Measurements from ENCODE around the gene FNBP1L.

Gene FNBP1L

DNA sequence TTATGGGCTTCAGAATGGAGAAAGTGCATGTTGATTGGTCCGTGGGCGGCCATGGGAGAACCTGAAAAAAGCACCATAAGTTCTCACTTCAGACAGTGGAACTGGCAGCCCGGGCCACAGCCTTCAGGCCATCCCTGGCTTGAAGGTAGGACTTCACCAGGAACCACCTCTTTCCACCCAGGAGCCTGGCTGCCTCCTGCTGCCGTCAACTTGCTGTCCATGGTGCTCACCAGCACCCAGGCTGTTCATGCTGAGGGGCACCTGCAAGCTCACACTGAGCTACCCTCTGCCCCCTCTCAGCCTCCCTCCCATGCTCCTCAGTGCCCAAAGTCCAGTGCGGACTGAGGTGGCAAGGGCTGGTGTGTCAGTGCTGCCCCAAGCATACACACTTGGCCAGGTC, 12.9 kb upstream of the FNBP1L start:
- DNase-seq (ENCODE audit: low read depth): no peak
- H3K4me3 ChIP-seq (ENCODE audit: low read depth, low read length): no peak overlapping the region
- TF ChIP-seq, protein P1, sequence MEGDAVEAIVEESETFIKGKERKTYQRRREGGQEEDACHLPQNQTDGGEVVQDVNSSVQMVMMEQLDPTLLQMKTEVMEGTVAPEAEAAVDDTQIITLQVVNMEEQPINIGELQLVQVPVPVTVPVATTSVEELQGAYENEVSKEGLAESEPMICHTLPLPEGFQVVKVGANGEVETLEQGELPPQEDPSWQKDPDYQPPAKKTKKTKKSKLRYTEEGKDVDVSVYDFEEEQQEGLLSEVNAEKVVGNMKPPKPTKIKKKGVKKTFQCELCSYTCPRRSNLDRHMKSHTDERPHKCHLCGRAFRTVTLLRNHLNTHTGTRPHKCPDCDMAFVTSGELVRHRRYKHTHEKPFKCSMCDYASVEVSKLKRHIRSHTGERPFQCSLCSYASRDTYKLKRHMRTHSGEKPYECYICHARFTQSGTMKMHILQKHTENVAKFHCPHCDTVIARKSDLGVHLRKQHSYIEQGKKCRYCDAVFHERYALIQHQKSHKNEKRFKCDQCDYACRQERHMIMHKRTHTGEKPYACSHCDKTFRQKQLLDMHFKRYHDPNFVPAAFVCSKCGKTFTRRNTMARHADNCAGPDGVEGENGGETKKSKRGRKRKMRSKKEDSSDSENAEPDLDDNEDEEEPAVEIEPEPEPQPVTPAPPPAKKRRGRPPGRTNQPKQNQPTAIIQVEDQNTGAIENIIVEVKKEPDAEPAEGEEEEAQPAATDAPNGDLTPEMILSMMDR (IDR thresholded peaks at IDR 0.05; ENCODE audit: insufficient read depth, low read depth, low read length, missing control alignments): no peak

DNA sequence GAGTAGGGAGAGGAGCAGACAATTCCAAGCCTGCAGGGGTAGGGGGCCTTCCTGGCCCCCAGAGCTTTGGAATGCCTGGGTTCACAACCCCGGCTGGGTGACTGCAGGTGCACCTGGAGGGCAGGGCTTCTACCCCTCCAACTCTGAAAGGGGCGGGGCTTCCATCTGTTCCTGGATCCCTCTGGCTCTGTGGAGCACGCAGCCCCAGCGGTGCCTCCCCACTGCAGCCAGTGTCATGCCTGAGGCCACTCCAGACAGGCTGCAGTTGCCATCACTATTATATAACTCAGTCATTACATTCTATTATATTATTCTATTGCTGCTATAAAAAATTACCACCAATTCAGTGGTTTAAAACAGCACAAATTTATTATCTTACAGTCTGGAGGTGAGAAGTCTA, 12.5 kb upstream of the FNBP1L start:
- TF ChIP-seq, protein P1 (IDR thresholded peaks at IDR 0.05; ENCODE audit: insufficient read depth, low read depth, low read length, missing control alignments): no peak
- H3K4me3 ChIP-seq (ENCODE audit: low read depth, low read length): no peak overlapping the region
- DNase-seq (ENCODE audit: low read depth): no peak

DNA sequence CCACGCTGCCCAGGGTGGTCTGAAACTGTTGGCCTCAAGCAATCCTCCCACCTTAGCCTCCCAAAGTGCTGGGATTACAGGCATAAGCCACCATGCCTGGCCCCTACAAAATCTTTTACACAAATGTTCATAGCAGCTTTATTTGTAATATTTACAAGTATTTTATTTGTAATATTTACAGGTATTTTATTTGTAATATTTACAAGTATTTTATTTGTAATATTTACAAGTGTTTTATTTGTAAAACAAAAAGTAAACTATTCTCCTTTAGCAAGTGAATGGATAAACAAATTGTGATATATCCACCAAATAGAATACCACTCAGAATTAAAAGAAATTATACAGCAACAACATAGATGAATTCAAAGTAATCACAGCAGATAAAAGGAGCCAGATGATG, 11.4 kb upstream of the FNBP1L start:
- DNase-seq (ENCODE audit: low read depth): no peak
- H3K4me3 ChIP-seq (ENCODE audit: low read depth, low read length): no peak overlapping the region
- TF ChIP-seq, protein P1 (IDR thresholded peaks at IDR 0.05; ENCODE audit: insufficient read depth, low read depth, low read length, missing control alignments): no peak

DNA sequence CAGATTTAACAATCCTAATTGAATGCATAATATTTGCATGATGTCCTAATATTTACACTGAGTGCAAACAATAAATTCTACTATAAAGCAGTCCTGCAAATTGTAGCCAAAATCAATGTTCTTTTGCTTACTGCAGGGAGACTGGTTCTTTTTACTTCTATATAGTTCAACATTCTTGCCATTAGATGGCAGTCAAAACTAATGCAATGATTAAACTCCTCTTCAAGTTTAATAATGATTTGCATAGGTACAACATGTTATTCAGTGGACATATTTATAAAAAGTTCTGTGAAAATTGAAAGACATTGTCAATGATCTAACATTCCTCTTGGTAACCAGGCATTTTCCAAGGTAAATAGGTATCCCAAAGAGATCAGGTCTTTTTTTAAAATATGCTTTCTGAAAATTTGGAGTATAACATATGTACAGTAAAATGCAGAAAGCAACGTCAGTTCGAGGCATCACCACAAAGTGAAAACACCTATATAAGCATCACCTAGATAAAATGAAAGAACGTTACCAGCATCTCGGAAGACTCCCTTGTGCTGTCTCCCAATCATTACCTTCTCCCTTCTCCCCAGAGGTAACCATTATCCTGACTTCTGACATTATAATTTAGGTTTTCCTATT, 9.8 kb upstream of the FNBP1L start:
- H3K4me3 ChIP-seq (ENCODE audit: low read depth, low read length): no peak overlapping the region
- TF ChIP-seq, protein P1 (IDR thresholded peaks at IDR 0.05; ENCODE audit: insufficient read depth, low read depth, low read length, missing control alignments): peak; percentile 36
- DNase-seq (ENCODE audit: low read depth): peak; percentile 47

DNA sequence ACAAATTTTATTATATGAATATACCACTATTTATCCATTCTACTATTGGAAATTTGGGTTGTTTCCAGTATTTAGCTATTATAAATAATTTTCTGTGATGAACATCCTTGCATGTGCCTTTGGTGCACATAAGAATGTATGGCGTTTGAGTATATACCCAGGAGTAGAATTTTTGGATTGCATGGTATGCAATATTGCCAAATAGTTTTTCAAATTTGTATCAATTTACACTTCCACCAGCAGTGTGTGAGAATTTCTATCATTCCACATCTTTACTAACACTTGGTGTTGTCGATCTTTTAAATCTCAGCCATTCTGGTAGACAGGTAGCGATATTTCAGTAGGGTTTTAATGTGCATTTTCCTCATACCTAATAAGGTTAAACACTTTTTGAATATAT, 9.2 kb upstream of the FNBP1L start:
- no peak for DNase-seq (ENCODE audit: low read depth)
- H3K4me3 ChIP-seq (ENCODE audit: low read depth, low read length): no peak overlapping the region
- TF ChIP-seq, protein P1 (IDR thresholded peaks at IDR 0.05; ENCODE audit: insufficient read depth, low read depth, low read length, missing control alignments): no peak

DNA sequence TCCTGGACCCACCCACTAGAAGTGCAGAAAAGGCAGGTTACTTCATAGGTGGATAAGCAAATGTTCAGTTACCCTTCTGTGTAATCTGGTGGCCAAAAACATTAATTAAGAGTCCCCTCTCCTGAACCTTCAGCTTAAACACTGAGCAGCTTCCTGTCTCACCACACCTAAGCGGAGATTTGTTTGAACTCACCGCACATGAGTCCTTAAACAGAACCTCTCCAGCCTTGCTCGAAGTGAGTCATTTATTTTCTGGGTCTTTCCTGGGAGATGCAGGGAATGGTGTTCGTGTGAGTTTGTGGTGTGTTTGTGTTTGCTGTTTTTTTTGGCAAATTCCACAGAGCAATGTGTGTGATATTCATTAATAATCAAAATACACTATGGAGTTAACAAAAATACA, 7.6 kb upstream of the FNBP1L start:
- no peak for DNase-seq (ENCODE audit: low read depth)
- TF ChIP-seq, protein P1 (IDR thresholded peaks at IDR 0.05; ENCODE audit: insufficient read depth, low read depth, low read length, missing control alignments): no peak
- no peak overlapping the region for H3K4me3 ChIP-seq (ENCODE audit: low read depth, low read length)

DNA sequence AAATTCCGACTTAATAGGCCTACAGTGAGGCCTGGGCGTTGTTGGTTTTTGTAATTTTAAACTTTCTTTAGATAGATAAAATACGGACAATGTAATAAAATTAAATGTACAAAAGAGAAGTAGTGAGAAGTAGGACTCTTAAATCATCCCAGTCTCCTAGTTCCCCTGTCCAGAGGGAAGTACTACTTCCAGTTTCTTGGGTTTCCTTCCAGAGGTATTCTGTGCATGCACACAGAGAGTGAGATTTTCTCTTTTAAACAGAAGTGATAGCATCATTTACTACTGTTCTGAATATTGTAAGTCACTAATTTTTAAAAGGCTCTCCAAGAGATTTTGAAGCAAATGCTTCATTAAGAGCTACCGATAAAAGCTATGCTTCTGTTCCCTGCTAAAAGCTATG, 7.2 kb upstream of the FNBP1L start:
- no peak overlapping the region for H3K4me3 ChIP-seq (ENCODE audit: low read depth, low read length)
- no peak for DNase-seq (ENCODE audit: low read depth)
- TF ChIP-seq, protein P1 (IDR thresholded peaks at IDR 0.05; ENCODE audit: insufficient read depth, low read depth, low read length, missing control alignments): no peak
